DOHH2 (cell line): ENCODE measurements around the gene FRS3.

Experiments used
- H3F3A ChIP-seq: fragments of 200-600 bp; sonication (generic), shearing (Covaris generic); 2 replicates; pipeline ENCODE4 v1.6.0; 2016; ENCODE audit warnings: antibody characterized with exemption, mild to moderate bottlenecking; ENCODE audit not compliant: control insufficient read depth, insufficient read depth
- H3K27ac ChIP-seq: fragments of 200-600 bp; sonication (generic); 2 replicates; pipeline ENCODE4 v1.5.1; 2014; ENCODE audit warnings: low read depth, mild to moderate bottlenecking, low read length, moderate library complexity
- H3K27me3 ChIP-seq: fragments of 200-600 bp; sonication (generic); 2 replicates; pipeline ENCODE4 v1.6.1; 2014; ENCODE audit warnings: mild to moderate bottlenecking, low read length, mixed read lengths; ENCODE audit not compliant: control insufficient read depth
- H3K36me3 ChIP-seq: fragments of 200-600 bp; sonication (generic); 2 replicates; pipeline ENCODE4 v1.6.1; 2014; ENCODE audit warnings: mild to moderate bottlenecking, low read length, moderate library complexity, mixed read lengths; ENCODE audit not compliant: control insufficient read depth
- H3K4me1 ChIP-seq: fragments of 200-600 bp; sonication (generic); 2 replicates; pipeline ENCODE4 v1.6.1; 2014; ENCODE audit warnings: mild to moderate bottlenecking, low read length, mixed read lengths; ENCODE audit not compliant: control insufficient read depth
- H3K4me2 ChIP-seq: fragments of 200-600 bp; sonication (generic); 2 replicates; pipeline ENCODE4 v1.6.0; 2014; ENCODE audit warnings: mild to moderate bottlenecking, low read length, moderate library complexity
- H3K4me3 ChIP-seq: fragments of 200-600 bp; sonication (generic); 2 replicates; pipeline ENCODE4 v1.5.1; 2014; ENCODE audit warnings: mild to moderate bottlenecking, low read length, mixed read lengths
- H3K79me2 ChIP-seq: fragments of 200-600 bp; sonication (generic); 2 replicates; pipeline ENCODE4 v1.6.1; 2014; ENCODE audit warnings: mild to moderate bottlenecking, low read length, mixed read lengths; ENCODE audit not compliant: control insufficient read depth
- H3K9me2 ChIP-seq: fragments of 200-600 bp; sonication (generic); replicated peaks from 2 replicates; pipeline ENCODE4 v1.6.1; 2014; ENCODE audit warnings: mild to moderate bottlenecking, low read length, mixed read lengths; ENCODE audit not compliant: control insufficient read depth
- H3K9me3 ChIP-seq: fragments of 200-600 bp; sonication (generic); 2 replicates; pipeline ENCODE4 v1.6.1; 2014; ENCODE audit warnings: antibody characterized with exemption, low read length, mixed read lengths; ENCODE audit not compliant: control insufficient read depth, insufficient read depth
- H4K20me1 ChIP-seq: fragments of 200-600 bp; sonication (generic); 2 replicates; pipeline ENCODE4 v1.6.0; 2014; ENCODE audit warnings: low read depth, mild to moderate bottlenecking, antibody characterized with exemption, low read length, moderate library complexity; ENCODE audit not compliant: control insufficient read depth, insufficient read depth
- CTCF ChIP-seq: fragments of 200-600 bp; sonication (generic); IDR thresholded peaks from one replicate; pipeline ENCODE4 v1.5.1; 2014; ENCODE audit warnings: antibody characterized with exemption, mild to moderate bottlenecking, low read depth, low read length; ENCODE audit not compliant: poor library complexity, severe bottlenecking
- EZH2phosphoT487 ChIP-seq: fragments of 200-600 bp; sonication (generic); IDR thresholded peaks from 2 replicates; pipeline ENCODE4 v1.6.1; 2017; ENCODE audit warnings: borderline replicate concordance, mild to moderate bottlenecking, antibody characterized with exemption, low read length, moderate library complexity, mixed read lengths

Gene FRS3

GRCh38 chr6:41805830-41806774 lies 26.4 kb upstream of the FRS3 start:
- Histone ChIP-seq H3K27ac (no peak overlapping the region), H3K4me3 (no peak overlapping the region), H3K36me3 (peaks cover 9% of the 10 kb centered on the region; the same call in 1 of the 2 replicates), H3K4me2 (no peak overlapping the region), H3K9me2 (no peaks in the 10 kb centered on the region), H3K4me1 (no peaks in the 10 kb centered on the region), H3K27me3 (no peaks in the 10 kb centered on the region), H3K79me2 (no peaks in the 10 kb centered on the region), H4K20me1 (no peaks in the 10 kb centered on the region), H3K9me3 (no peaks in the 10 kb centered on the region), H3F3A (no peaks in the 10 kb centered on the region; the same call in 1 of the 2 replicates)
- no peak for TF ChIP-seq CTCF
- no peak for TF ChIP-seq EZH2phosphoT487

GRCh38 chr6:41801380-41801779 lies 21.7 kb upstream of the FRS3 start:
- H3K4me3 ChIP-seq = no peak overlapping the region
- TF ChIP-seq CTCF (peak; percentile 48), EZH2phosphoT487 (no peak)
- H3K4me1 ChIP-seq = no peaks in the 10 kb centered on the region
- H3K27ac ChIP-seq = no peak overlapping the region
- no peak overlapping the region for H3K4me2 ChIP-seq
- H3K36me3 ChIP-seq = peaks cover 24% of the 10 kb centered on the region; the same call in 1 of the 2 replicates
- H3K27me3 ChIP-seq = no peaks in the 10 kb centered on the region
- H3F3A ChIP-seq = no peaks in the 10 kb centered on the region; the same call in 1 of the 2 replicates
- no peaks in the 10 kb centered on the region for H3K79me2 ChIP-seq
- H3K9me3 ChIP-seq = no peaks in the 10 kb centered on the region
- H3K9me2 ChIP-seq = no peaks in the 10 kb centered on the region
- no peaks in the 10 kb centered on the region for H4K20me1 ChIP-seq

GRCh38 chr6:41799559-41799911 lies 19.8 kb upstream of the FRS3 start:
- Histone ChIP-seq H3K27me3 (no peaks in the 10 kb centered on the region), H3K4me3 (no peak overlapping the region), H3K79me2 (no peaks in the 10 kb centered on the region), H4K20me1 (no peaks in the 10 kb centered on the region), H3K4me2 (no peak overlapping the region), H3K9me2 (no peaks in the 10 kb centered on the region), H3K36me3 (peaks cover 23% of the 10 kb centered on the region; the same call in 1 of the 2 replicates), H3F3A (no peaks in the 10 kb centered on the region; the same call in 1 of the 2 replicates), H3K9me3 (no peaks in the 10 kb centered on the region), H3K27ac (no peak overlapping the region), H3K4me1 (no peaks in the 10 kb centered on the region)
- TF ChIP-seq CTCF (no peak), EZH2phosphoT487 (no peak)
